ENCODE measurements around the gene HEPN1.

Gene HEPN1

GRCh38 chr11:124884869-124885479 lies 34.1 kb upstream of the HEPN1 start:
- H3K27ac ChIP-seq (ENCODE audit: low read depth in 2 of 2, low read length in 2 of 2): no peak overlapping the region
- H3K9ac ChIP-seq (ENCODE audit: low read depth in 1 of 2, low read length in 2 of 2): no peak overlapping the region

GRCh38 chr11:124886476-124886875 lies 32.6 kb upstream of the HEPN1 start:
- H3K9me3 ChIP-seq (ENCODE audit: control insufficient read depth in 2 of 2, low read length in 2 of 2): no peaks in the 10 kb centered on the region
- no peaks in the 10 kb centered on the region for H3K27me3 ChIP-seq (ENCODE audit: control insufficient read depth in 2 of 2, insufficient read depth in 2 of 2, low read length in 2 of 2)
- no peak overlapping the region for H3K9ac ChIP-seq (ENCODE audit: low read depth in 1 of 2, low read length in 2 of 2)
- no peaks in the 10 kb centered on the region for H3K36me3 ChIP-seq (ENCODE audit: control insufficient read depth in 2 of 2, insufficient read depth in 2 of 2, low read length in 2 of 2)
- H3K27ac ChIP-seq (ENCODE audit: low read depth in 2 of 2, low read length in 2 of 2): no peak overlapping the region
- peaks cover 3 to 5% of the 10 kb centered on the region in 2 donors for H3K4me1 ChIP-seq (ENCODE audit: control insufficient read depth in 2 of 2, insufficient read depth in 2 of 2, low read length in 2 of 2)
- no peak overlapping the region for H3K4me3 ChIP-seq (ENCODE audit: low read length in 2 of 2)

More at GRCh38 chr11:124884869-124885479, 34.1 kb upstream of the HEPN1 start:
- H3K4me1 ChIP-seq (ENCODE audit: control insufficient read depth in 2 of 2, insufficient read depth in 2 of 2, low read length in 2 of 2): peaks cover 2 to 3% of the 10 kb centered on the region in 2 donors
- H3K36me3 ChIP-seq (ENCODE audit: control insufficient read depth in 2 of 2, insufficient read depth in 2 of 2, low read length in 2 of 2): no peaks in the 10 kb centered on the region
- H3K9me3 ChIP-seq (ENCODE audit: control insufficient read depth in 2 of 2, low read length in 2 of 2): no peaks in the 10 kb centered on the region
- H3K27me3 ChIP-seq (ENCODE audit: control insufficient read depth in 2 of 2, insufficient read depth in 2 of 2, low read length in 2 of 2): no peaks in the 10 kb centered on the region
- H3K4me3 ChIP-seq (ENCODE audit: low read length in 2 of 2): no peak overlapping the region

- no peak overlapping the region for H3K9ac ChIP-seq (ENCODE audit: low read depth in 1 of 2, low read length in 2 of 2)
- peaks cover 3 to 5% of the 10 kb centered on the region in 2 donors for H3K4me1 ChIP-seq (ENCODE audit: control insufficient read depth in 2 of 2, insufficient read depth in 2 of 2, low read length in 2 of 2)
- H3K27ac ChIP-seq (ENCODE audit: low read depth in 2 of 2, low read length in 2 of 2): no peak overlapping the region
- H3K9me3 ChIP-seq (ENCODE audit: control insufficient read depth in 2 of 2, low read length in 2 of 2): no peaks in the 10 kb centered on the region
- H3K27me3 ChIP-seq (ENCODE audit: control insufficient read depth in 2 of 2, insufficient read depth in 2 of 2, low read length in 2 of 2): no peaks in the 10 kb centered on the region
- no peaks in the 10 kb centered on the region for H3K36me3 ChIP-seq (ENCODE audit: control insufficient read depth in 2 of 2, insufficient read depth in 2 of 2, low read length in 2 of 2)
- no peak overlapping the region for H3K4me3 ChIP-seq (ENCODE audit: low read length in 2 of 2)
Observed at GRCh38 chr11:124886978-124887666, 31.9 kb upstream of the HEPN1 start.

- Histone ChIP-seq H3K4me1 (ENCODE audit: control insufficient read depth in 2 of 2, insufficient read depth in 2 of 2, low read length in 2 of 2) (peaks cover 2 to 4% of the 10 kb centered on the region in 2 donors), H3K9ac (ENCODE audit: low read depth in 1 of 2, low read length in 2 of 2) (no peak overlapping the region), H3K36me3 (ENCODE audit: control insufficient read depth in 2 of 2, insufficient read depth in 2 of 2, low read length in 2 of 2) (no peaks in the 10 kb centered on the region), H3K4me3 (ENCODE audit: low read length in 2 of 2) (no peak overlapping the region), H3K27ac (ENCODE audit: low read depth in 2 of 2, low read length in 2 of 2) (no peak overlapping the region), H3K27me3 (ENCODE audit: control insufficient read depth in 2 of 2, insufficient read depth in 2 of 2, low read length in 2 of 2) (no peaks in the 10 kb centered on the region), H3K9me3 (ENCODE audit: control insufficient read depth in 2 of 2, low read length in 2 of 2) (no peaks in the 10 kb centered on the region)
Observed at GRCh38 chr11:124887667-124888013, 31.4 kb upstream of the HEPN1 start.

GRCh38 chr11:124889191-124890091 lies 29.6 kb upstream of the HEPN1 start:
- Histone ChIP-seq H3K27ac (ENCODE audit: low read depth in 2 of 2, low read length in 2 of 2) (peak overlapping the region in 1 of 2 donors; percentile 9), H3K9me3 (ENCODE audit: control insufficient read depth in 2 of 2, low read length in 2 of 2) (no peaks in the 10 kb centered on the region), H3K9ac (ENCODE audit: low read depth in 1 of 2, low read length in 2 of 2) (no peak overlapping the region), H3K36me3 (ENCODE audit: control insufficient read depth in 2 of 2, insufficient read depth in 2 of 2, low read length in 2 of 2) (no peaks in the 10 kb centered on the region), H3K4me1 (ENCODE audit: control insufficient read depth in 2 of 2, insufficient read depth in 2 of 2, low read length in 2 of 2) (peaks cover 2 to 3% of the 10 kb centered on the region in 2 donors), H3K27me3 (ENCODE audit: control insufficient read depth in 2 of 2, insufficient read depth in 2 of 2, low read length in 2 of 2) (no peaks in the 10 kb centered on the region), H3K4me3 (ENCODE audit: low read length in 2 of 2) (no peak overlapping the region)

GRCh38 chr11:124890151-124890550 lies 28.9 kb upstream of the HEPN1 start:
- peaks cover 2 to 3% of the 10 kb centered on the region in 2 donors for H3K4me1 ChIP-seq (ENCODE audit: control insufficient read depth in 2 of 2, insufficient read depth in 2 of 2, low read length in 2 of 2)
- no peaks in the 10 kb centered on the region for H3K27me3 ChIP-seq (ENCODE audit: control insufficient read depth in 2 of 2, insufficient read depth in 2 of 2, low read length in 2 of 2)

GRCh38 chr11:124890683-124891372 lies 28.2 kb upstream of the HEPN1 start:
- no peak overlapping the region for H3K4me3 ChIP-seq (ENCODE audit: low read length in 2 of 2)
- peaks cover 2 to 3% of the 10 kb centered on the region in 2 donors for H3K4me1 ChIP-seq (ENCODE audit: control insufficient read depth in 2 of 2, insufficient read depth in 2 of 2, low read length in 2 of 2)
- no peaks in the 10 kb centered on the region for H3K27me3 ChIP-seq (ENCODE audit: control insufficient read depth in 2 of 2, insufficient read depth in 2 of 2, low read length in 2 of 2)
- no peaks in the 10 kb centered on the region for H3K9me3 ChIP-seq (ENCODE audit: control insufficient read depth in 2 of 2, low read length in 2 of 2)
- H3K27ac ChIP-seq (ENCODE audit: low read depth in 2 of 2, low read length in 2 of 2): no peak overlapping the region
- no peak overlapping the region for H3K9ac ChIP-seq (ENCODE audit: low read depth in 1 of 2, low read length in 2 of 2)
- H3K36me3 ChIP-seq (ENCODE audit: control insufficient read depth in 2 of 2, insufficient read depth in 2 of 2, low read length in 2 of 2): no peaks in the 10 kb centered on the region

More at GRCh38 chr11:124890151-124890550, 28.9 kb upstream of the HEPN1 start:
- Histone ChIP-seq H3K36me3 (ENCODE audit: control insufficient read depth in 2 of 2, insufficient read depth in 2 of 2, low read length in 2 of 2) (no peaks in the 10 kb centered on the region), H3K9ac (ENCODE audit: low read depth in 1 of 2, low read length in 2 of 2) (no peak overlapping the region), H3K9me3 (ENCODE audit: control insufficient read depth in 2 of 2, low read length in 2 of 2) (no peaks in the 10 kb centered on the region), H3K4me3 (ENCODE audit: low read length in 2 of 2) (no peak overlapping the region), H3K27ac (ENCODE audit: low read depth in 2 of 2, low read length in 2 of 2) (no peak overlapping the region)

GRCh38 chr11:124891373-124891861 lies 27.6 kb upstream of the HEPN1 start:
- H3K4me1 ChIP-seq (ENCODE audit: control insufficient read depth in 2 of 2, insufficient read depth in 2 of 2, low read length in 2 of 2): peaks cover 2 to 3% of the 10 kb centered on the region in 2 donors
- no peak overlapping the region for H3K27ac ChIP-seq (ENCODE audit: low read depth in 2 of 2, low read length in 2 of 2)
- H3K27me3 ChIP-seq (ENCODE audit: control insufficient read depth in 2 of 2, insufficient read depth in 2 of 2, low read length in 2 of 2): no peaks in the 10 kb centered on the region
- H3K9me3 ChIP-seq (ENCODE audit: control insufficient read depth in 2 of 2, low read length in 2 of 2): no peaks in the 10 kb centered on the region
- H3K4me3 ChIP-seq (ENCODE audit: low read length in 2 of 2): no peak overlapping the region
- H3K36me3 ChIP-seq (ENCODE audit: control insufficient read depth in 2 of 2, insufficient read depth in 2 of 2, low read length in 2 of 2): no peaks in the 10 kb centered on the region
- no peak overlapping the region for H3K9ac ChIP-seq (ENCODE audit: low read depth in 1 of 2, low read length in 2 of 2)

GRCh38 chr11:124892146-124892545 lies 26.9 kb upstream of the HEPN1 start:
- no peak overlapping the region for H3K4me3 ChIP-seq (ENCODE audit: low read length in 2 of 2)
- H3K27me3 ChIP-seq (ENCODE audit: control insufficient read depth in 2 of 2, insufficient read depth in 2 of 2, low read length in 2 of 2): no peaks in the 10 kb centered on the region
- H3K9me3 ChIP-seq (ENCODE audit: control insufficient read depth in 2 of 2, low read length in 2 of 2): no peaks in the 10 kb centered on the region
- H3K4me1 ChIP-seq (ENCODE audit: control insufficient read depth in 2 of 2, insufficient read depth in 2 of 2, low read length in 2 of 2): peaks cover 2 to 3% of the 10 kb centered on the region in 2 donors
- no peak overlapping the region for H3K27ac ChIP-seq (ENCODE audit: low read depth in 2 of 2, low read length in 2 of 2)
- H3K9ac ChIP-seq (ENCODE audit: low read depth in 1 of 2, low read length in 2 of 2): no peak overlapping the region
- H3K36me3 ChIP-seq (ENCODE audit: control insufficient read depth in 2 of 2, insufficient read depth in 2 of 2, low read length in 2 of 2): no peaks in the 10 kb centered on the region

All from mucosa of rectum (tissue), 2 donors.